LNCaP clone FGC (cell line): Measurements from ENCODE around the gene ARF5.
"Not testable (repeated sequence)": the region's sequence is repeated elsewhere in the genome, so short reads cannot be mapped to it uniquely, and the experiment has no call there.

Experiments
- DNase-seq: peaks from one replicate; pipeline ENCODE4 v3.0.0-alpha.2; 2011; ENCODE audit warnings: low read depth
- H3K4me3 ChIP-seq: 2 replicates; pipeline ENCODE4 v1.5.1; 2011; ENCODE audit warnings: mild to moderate bottlenecking, low read depth, low read length, control low read depth
- CTCF ChIP-seq: IDR thresholded peaks from 2 replicates; pipeline ENCODE4 v1.5.1; 2012; ENCODE audit warnings: mild to moderate bottlenecking; ENCODE audit not compliant: control insufficient read depth, insufficient read depth; ENCODE audit errors: extremely low read depth

ARF5 gene

GRCh38 chr7:127556404-127556803, 31.8 kb upstream of the ARF5 start:
- no peak for TF ChIP-seq CTCF
- no peak for DNase-seq
- no peak overlapping the region for H3K4me3 ChIP-seq

- no peak for DNase-seq
- H3K4me3 ChIP-seq = no peak overlapping the region
- peak; percentile 41 for TF ChIP-seq CTCF
Observed at GRCh38 chr7:127557803-127558202, 30.4 kb upstream of the ARF5 start.

GRCh38 chr7:127566242-127566641, 22.0 kb upstream of the ARF5 start:
- H3K4me3 ChIP-seq = no peak overlapping the region
- TF ChIP-seq CTCF = no peak
- DNase-seq = peak; percentile 95

GRCh38 chr7:127568034-127568433, 20.2 kb upstream of the ARF5 start:
- not testable (repeated sequence) for H3K4me3 ChIP-seq, DNase-seq

- no peak for TF ChIP-seq CTCF
- no peak overlapping the region for H3K4me3 ChIP-seq
- no peak for DNase-seq
Observed at GRCh38 chr7:127571741-127572505, 16.3 kb upstream of the ARF5 start.

- DNase-seq = no peak
- TF ChIP-seq CTCF = peak; percentile 10; the same call in 1 of the 2 replicates
Observed at GRCh38 chr7:127578036-127578684, 10.1 kb upstream of the ARF5 start.

GRCh38 chr7:127578711-127579275, 9.4 kb upstream of the ARF5 start:
- DNase-seq = no peak
- no peak overlapping the region for H3K4me3 ChIP-seq
- no peak for TF ChIP-seq CTCF

More at GRCh38 chr7:127578036-127578684, 10.1 kb upstream of the ARF5 start:
- no peak overlapping the region for H3K4me3 ChIP-seq
